ENCODE measurements around the gene LYL1. TPM values are rescaled to one million over a fixed set of nuclear protein-coding genes. Genes with fewer than 3 reads are reported as not detected.

Gene LYL1
- total and polyA plus RNA-seq, 2 donors (not counting 1 experiment from before 2014, with no cell fraction given), result 112 to 125 TPM

DNA sequence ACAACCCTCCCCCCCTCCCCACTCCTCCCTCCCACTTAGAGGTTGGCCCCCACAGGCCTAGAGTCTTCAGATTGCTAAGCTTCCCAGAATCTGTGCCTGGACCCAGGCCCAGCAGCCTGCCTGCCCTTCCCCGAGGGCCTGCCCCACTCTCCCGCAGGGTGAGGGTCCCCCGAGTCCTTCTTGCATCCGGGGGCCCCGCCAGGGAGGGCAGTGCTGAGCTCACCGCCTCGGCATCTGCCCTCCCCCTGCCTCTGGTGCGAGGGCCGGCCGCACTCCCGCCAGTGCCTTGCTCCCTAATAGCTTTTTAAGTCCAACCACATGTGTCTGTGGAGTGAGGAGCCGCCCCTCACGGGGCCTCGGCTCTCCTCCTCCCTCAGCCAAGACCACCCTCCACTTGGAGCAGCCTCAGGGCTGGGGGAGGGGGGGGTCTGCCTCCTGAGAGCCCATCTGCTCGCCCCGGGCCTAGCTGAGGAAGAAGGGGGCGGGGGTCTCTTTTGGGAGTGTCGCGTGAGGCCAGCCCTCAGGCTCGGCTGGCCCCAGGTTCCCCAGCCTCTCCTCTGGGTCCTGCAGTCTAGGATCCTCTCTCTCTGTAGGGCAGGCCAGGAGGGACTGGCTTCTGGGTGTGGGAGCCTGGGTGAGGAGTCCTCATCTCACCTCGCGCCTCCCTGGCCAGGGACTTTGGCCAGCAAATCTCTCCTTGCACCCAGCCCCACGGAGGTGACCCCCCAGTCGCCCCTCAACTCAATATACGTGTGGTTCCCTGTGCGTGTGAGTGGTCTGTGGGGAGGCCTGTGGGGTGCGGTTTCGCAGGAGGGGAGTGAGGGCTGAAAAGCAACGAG lies 47.2 kb downstream of the LYL1 start:
- ATAC-seq (ENCODE audit: low read depth) (no peak), DNase-seq (no peak)
- Histone ChIP-seq H3K4me1 (ENCODE audit: control insufficient read depth in 2 of 2, insufficient read depth in 2 of 2, low read length in 2 of 2) (peaks cover 9 to 10% of the 10 kb centered on the region in 2 donors), H3K36me3 (replicated peaks in 1 of 2; ENCODE audit: control extremely low read depth in 1 of 2, control insufficient read depth in 1 of 2, extremely low read depth in 1 of 2, insufficient read depth in 2 of 2, low read length in 1 of 2) (no peaks in the 10 kb centered on the region), H3K27ac (ENCODE audit: low read length in 2 of 2) (no peak overlapping the region), H3K9me3 (ENCODE audit: control extremely low read depth in 1 of 3, control insufficient read depth in 2 of 3, insufficient read depth in 1 of 3, low read length in 2 of 3) (peaks cover 0 to 3% (median 0%) of the 10 kb centered on the region in 3 donors), H3K4me2 (replicated peaks; ENCODE audit: low read depth, low read length, poor library complexity, severe bottlenecking) (no peak overlapping the region), H3K79me2 (ENCODE audit: control insufficient read depth, insufficient read depth, low read length) (no peaks in the 10 kb centered on the region), H3K4me3 (ENCODE audit: control extremely low read depth in 1 of 5, extremely low read depth in 1 of 5, insufficient read depth in 1 of 5, low read depth in 2 of 5, low read length in 4 of 5) (no peak overlapping the region), H2AFZ (ENCODE audit: insufficient read depth, low read depth, low read length, poor library complexity, severe bottlenecking) (no peak overlapping the region), H3K9ac (ENCODE audit: low read length) (no peak overlapping the region), H4K20me1 (ENCODE audit: control insufficient read depth, insufficient read depth, low read length, poor library complexity, severe bottlenecking) (no peaks in the 10 kb centered on the region), H3K27me3 (replicated peaks in 1 of 4; ENCODE audit: control extremely low read depth in 1 of 4, control insufficient read depth in 3 of 4, insufficient read depth in 4 of 4, low read length in 3 of 4) (peaks cover 0 to 45% (median 14%) of the 10 kb centered on the region in 4 experiments)
- H3K27ac Mint-ChIP-seq, result no peak overlapping the region
- WGBS (ENCODE audit: insufficient coverage), result 76% methylated on average over 15 of the region's 29 CpGs
- ChIA-PET POLR2A (no interaction called here), CTCF (interaction anchor here (0.6 to 2.2 kb wide), 8 partner anchors 24 to 78 kb away, joined by 3 to 9 read pairs (median 3); no protein-coding TSS in a partner anchor)
- H3K27me3 Mint-ChIP-seq, result peaks cover 36% of the 10 kb centered on the region
- TF ChIP-seq EZH2 (IDR thresholded peaks at IDR 0.05; ENCODE audit: borderline replicate concordance, insufficient read depth, low read depth, low read length, poor library complexity, severe bottlenecking), result no peak
- TF ChIP-seq, protein P1, sequence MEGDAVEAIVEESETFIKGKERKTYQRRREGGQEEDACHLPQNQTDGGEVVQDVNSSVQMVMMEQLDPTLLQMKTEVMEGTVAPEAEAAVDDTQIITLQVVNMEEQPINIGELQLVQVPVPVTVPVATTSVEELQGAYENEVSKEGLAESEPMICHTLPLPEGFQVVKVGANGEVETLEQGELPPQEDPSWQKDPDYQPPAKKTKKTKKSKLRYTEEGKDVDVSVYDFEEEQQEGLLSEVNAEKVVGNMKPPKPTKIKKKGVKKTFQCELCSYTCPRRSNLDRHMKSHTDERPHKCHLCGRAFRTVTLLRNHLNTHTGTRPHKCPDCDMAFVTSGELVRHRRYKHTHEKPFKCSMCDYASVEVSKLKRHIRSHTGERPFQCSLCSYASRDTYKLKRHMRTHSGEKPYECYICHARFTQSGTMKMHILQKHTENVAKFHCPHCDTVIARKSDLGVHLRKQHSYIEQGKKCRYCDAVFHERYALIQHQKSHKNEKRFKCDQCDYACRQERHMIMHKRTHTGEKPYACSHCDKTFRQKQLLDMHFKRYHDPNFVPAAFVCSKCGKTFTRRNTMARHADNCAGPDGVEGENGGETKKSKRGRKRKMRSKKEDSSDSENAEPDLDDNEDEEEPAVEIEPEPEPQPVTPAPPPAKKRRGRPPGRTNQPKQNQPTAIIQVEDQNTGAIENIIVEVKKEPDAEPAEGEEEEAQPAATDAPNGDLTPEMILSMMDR (IDR thresholded peaks at IDR 0.05), result no peak
- H3K4me1 Mint-ChIP-seq, result peaks cover 5% of the 10 kb centered on the region
- H3K9me3 Mint-ChIP-seq (ENCODE audit: insufficient read depth), result no peaks in the 10 kb centered on the region
- H3K4me3 Mint-ChIP-seq, result no peak overlapping the region
- intact Hi-C loops (cut with micrococcal nuclease), result no loop called here

DNA sequence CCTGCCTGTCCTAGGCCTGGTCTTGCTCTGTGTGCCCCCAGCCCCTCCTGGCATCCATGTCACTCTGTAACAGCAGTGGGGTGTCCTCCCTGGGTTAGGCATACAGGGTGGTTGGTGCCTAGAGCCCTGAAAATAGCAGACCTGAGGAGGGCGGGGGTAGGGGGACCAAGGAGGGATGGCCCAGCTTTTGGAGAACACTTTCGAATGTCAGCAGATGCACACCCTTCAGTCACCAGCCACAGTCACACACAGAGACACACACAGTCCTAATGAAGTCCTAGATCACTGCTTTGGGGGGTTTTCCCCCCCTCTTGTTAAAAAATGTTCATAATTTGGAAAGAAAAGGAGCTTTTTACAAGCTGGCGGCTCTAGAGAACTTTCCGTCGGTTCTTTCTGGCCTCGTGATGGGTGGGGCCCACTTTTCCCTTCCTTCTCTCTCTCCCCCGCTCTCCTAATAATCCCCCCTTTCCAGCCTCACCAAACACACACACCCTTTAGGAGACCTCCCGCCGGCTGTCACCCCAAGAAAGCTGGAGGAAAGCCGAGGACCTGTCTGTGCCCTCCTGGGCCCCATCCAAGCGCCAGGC lies 47.9 kb downstream of the LYL1 start:
- Mint-ChIP-seq H3K27ac (no peak overlapping the region), H3K9me3 (ENCODE audit: insufficient read depth) (no peaks in the 10 kb centered on the region), H3K4me1 (peaks cover 5% of the 10 kb centered on the region), H3K27me3 (peaks cover 43% of the 10 kb centered on the region), H3K4me3 (no peak overlapping the region)
- Histone ChIP-seq H3K9ac (ENCODE audit: low read length) (no peak overlapping the region), H3K36me3 (replicated peaks in 1 of 2; ENCODE audit: control extremely low read depth in 1 of 2, control insufficient read depth in 1 of 2, extremely low read depth in 1 of 2, insufficient read depth in 2 of 2, low read length in 1 of 2) (no peaks in the 10 kb centered on the region), H3K4me2 (replicated peaks; ENCODE audit: low read depth, low read length, poor library complexity, severe bottlenecking) (no peak overlapping the region), H3K27ac (ENCODE audit: low read length in 2 of 2) (no peak overlapping the region), H3K9me3 (ENCODE audit: control extremely low read depth in 1 of 3, control insufficient read depth in 2 of 3, insufficient read depth in 1 of 3, low read length in 2 of 3) (peaks cover 0 to 3% (median 0%) of the 10 kb centered on the region in 3 donors), H3K79me2 (ENCODE audit: control insufficient read depth, insufficient read depth, low read length) (no peaks in the 10 kb centered on the region), H3K4me3 (ENCODE audit: control extremely low read depth in 1 of 5, extremely low read depth in 1 of 5, insufficient read depth in 1 of 5, low read depth in 2 of 5, low read length in 4 of 5) (no peak overlapping the region), H3K27me3 (replicated peaks in 1 of 4; ENCODE audit: control extremely low read depth in 1 of 4, control insufficient read depth in 3 of 4, insufficient read depth in 4 of 4, low read length in 3 of 4) (peaks cover 0 to 39% (median 11%) of the 10 kb centered on the region in 4 experiments), H4K20me1 (ENCODE audit: control insufficient read depth, insufficient read depth, low read length, poor library complexity, severe bottlenecking) (no peaks in the 10 kb centered on the region), H3K4me1 (ENCODE audit: control insufficient read depth in 2 of 2, insufficient read depth in 2 of 2, low read length in 2 of 2) (peaks cover 9% of the 10 kb centered on the region in 2 donors), H2AFZ (ENCODE audit: insufficient read depth, low read depth, low read length, poor library complexity, severe bottlenecking) (no peak overlapping the region)
- ATAC-seq (ENCODE audit: low read depth) (no peak), DNase-seq (no peak)
- TF ChIP-seq, protein P1 (IDR thresholded peaks at IDR 0.05), result no peak
- TF ChIP-seq EZH2 (IDR thresholded peaks at IDR 0.05; ENCODE audit: borderline replicate concordance, insufficient read depth, low read depth, low read length, poor library complexity, severe bottlenecking), result no peak
- intact Hi-C loops (cut with micrococcal nuclease), result no loop called here
- WGBS (ENCODE audit: insufficient coverage), result 79% methylated on average over 7 of the region's 11 CpGs
- CTCF ChIA-PET, result interaction anchor here (0.6 to 2.2 kb wide), 5 partner anchors 17 to 77 kb away, joined by 3 to 9 read pairs (median 3); no protein-coding TSS in a partner anchor
- POLR2A ChIA-PET, result no interaction called here
